ENCODE data around the gene MAP6.
A peak's percentile ranks its signal among the peaks of the same experiment; 100 is the strongest.
"Not testable (repeated sequence)": the region's sequence is repeated elsewhere in the genome, so short reads cannot be mapped to it uniquely, and the experiment has no call there.

MAP6 gene

GRCh38 chr11:75689863-75690609, 21.2 kb upstream of the MAP6 start:
- DNase-seq (ENCODE audit: low read depth) = peak; percentile 36
- TF ChIP-seq POLR2A (IDR thresholded peaks at IDR 0.05; ENCODE audit: extremely low read depth, insufficient read length) = no peak
- TF ChIP-seq MYC (IDR thresholded peaks at IDR 0.05; ENCODE audit: low read depth, low read length) = no peak
- no peak for TF ChIP-seq CTCF (IDR thresholded peaks at IDR 0.05; ENCODE audit: low read depth, low read length)
- H3K4me3 ChIP-seq (ENCODE audit: low read depth, low read length) = no peak overlapping the region

- DNase-seq (ENCODE audit: low read depth); H3K4me3 ChIP-seq (ENCODE audit: low read depth, low read length): not testable (repeated sequence)
These were observed 15.0 kb upstream of the MAP6 start for GRCh38 chr11:75683856-75684255.

- TF ChIP-seq MAX (IDR thresholded peaks at IDR 0.05; ENCODE audit: low read depth, low read length) (no peak), MYC (IDR thresholded peaks at IDR 0.05; ENCODE audit: low read depth, low read length) (no peak), CTCF (IDR thresholded peaks at IDR 0.05; ENCODE audit: low read depth, low read length) (no peak), POLR2A (IDR thresholded peaks at IDR 0.05; ENCODE audit: extremely low read depth, insufficient read length) (no peak)
- H3K4me3 ChIP-seq (ENCODE audit: low read depth, low read length) = no peak overlapping the region
- DNase-seq (ENCODE audit: low read depth) = no peak
These were observed 10.7 kb upstream of the MAP6 start for GRCh38 chr11:75679566-75679965.

GRCh38 chr11:75678620-75679259, 9.9 kb upstream of the MAP6 start:
- no peak for DNase-seq (ENCODE audit: low read depth)
- TF ChIP-seq MAX (IDR thresholded peaks at IDR 0.05; ENCODE audit: low read depth, low read length) (no peak), MYC (IDR thresholded peaks at IDR 0.05; ENCODE audit: low read depth, low read length) (no peak), POLR2A (IDR thresholded peaks at IDR 0.05; ENCODE audit: extremely low read depth, insufficient read length) (no peak), CTCF (IDR thresholded peaks at IDR 0.05; ENCODE audit: low read depth, low read length) (no peak)
- no peak overlapping the region for H3K4me3 ChIP-seq (ENCODE audit: low read depth, low read length)

- no peak for DNase-seq (ENCODE audit: low read depth)
- no peak overlapping the region for H3K4me3 ChIP-seq (ENCODE audit: low read depth, low read length)
- TF ChIP-seq MAX (IDR thresholded peaks at IDR 0.05; ENCODE audit: low read depth, low read length) (no peak), POLR2A (IDR thresholded peaks at IDR 0.05; ENCODE audit: extremely low read depth, insufficient read length) (no peak), CTCF (IDR thresholded peaks at IDR 0.05; ENCODE audit: low read depth, low read length) (no peak), MYC (IDR thresholded peaks at IDR 0.05; ENCODE audit: low read depth, low read length) (no peak)
These were observed 9.1 kb upstream of the MAP6 start for GRCh38 chr11:75677909-75678308.

DNA sequence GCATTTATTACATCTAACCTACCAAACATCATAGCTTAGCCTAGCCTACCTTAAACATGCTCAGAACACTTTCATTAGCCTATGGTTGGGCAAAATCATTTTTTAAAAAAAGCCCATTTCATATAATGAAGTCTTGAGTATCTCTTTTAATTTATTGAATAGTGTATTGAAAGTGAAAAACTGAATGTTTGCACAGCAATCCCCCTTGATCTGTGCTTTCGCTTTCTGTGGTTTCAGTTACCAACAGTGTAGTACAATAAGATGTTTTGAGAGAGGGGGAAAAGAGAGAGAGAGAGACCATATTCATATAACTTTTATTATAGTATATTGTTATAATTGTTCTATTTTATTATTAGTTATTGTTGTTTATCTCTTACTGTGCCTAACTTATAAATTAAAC, 8.4 kb upstream of the MAP6 start:
- TF ChIP-seq POLR2A (IDR thresholded peaks at IDR 0.05; ENCODE audit: extremely low read depth, insufficient read length) = no peak
- TF ChIP-seq MAX (IDR thresholded peaks at IDR 0.05; ENCODE audit: low read depth, low read length) = no peak
- TF ChIP-seq CTCF (IDR thresholded peaks at IDR 0.05; ENCODE audit: low read depth, low read length) = no peak
- TF ChIP-seq MYC (IDR thresholded peaks at IDR 0.05; ENCODE audit: low read depth, low read length) = no peak
- DNase-seq (ENCODE audit: low read depth) = no peak
- no peak overlapping the region for H3K4me3 ChIP-seq (ENCODE audit: low read depth, low read length)

Data from NB4 (cell line).